Liver (tissue), 3 donors: ENCODE results near the gene C14orf132.

Experiments used
- CTCF ChIP-seq: fragments of 150-350 bp; IDR thresholded peaks from 2 replicates; pipeline ENCODE4 v1.5.1; 2017; ENCODE audit warnings: improper control_type of control experiment, low read depth, low read length; ENCODE audit not compliant: missing input control
- FOXA1 ChIP-seq: IDR thresholded peaks from 2 replicates; pipeline ENCODE4 v1.6.1; 2016; ENCODE audit warnings: antibody characterized with exemption
- GABPA ChIP-seq, 2 donors: IDR thresholded peaks in 1 of 2; conservative IDR thresholded peaks in 1 of 2; 2 replicates each; pipeline ENCODE4 v1.6.1; 2016; ENCODE audit warnings: antibody characterized with exemption in 2 of 2, mild to moderate bottlenecking in 1 of 2, moderate library complexity in 1 of 2
- JUND ChIP-seq, 2 donors: IDR thresholded peaks; 2 replicates each; pipeline ENCODE4 v1.6.1; 2016; ENCODE audit warnings: antibody characterized with exemption in 2 of 2
- MAX ChIP-seq: IDR thresholded peaks from 2 replicates; pipeline ENCODE4 v1.6.1; 2016; ENCODE audit warnings: antibody characterized with exemption
- RAD21 ChIP-seq, 2 donors: IDR thresholded peaks; 2 replicates each; pipeline ENCODE4 v1.6.1; 2016; ENCODE audit warnings: antibody characterized with exemption in 2 of 2, mild to moderate bottlenecking in 2 of 2
- REST ChIP-seq: IDR thresholded peaks from 2 replicates; pipeline ENCODE4 v1.6.1; 2016; ENCODE audit warnings: antibody characterized with exemption, mild to moderate bottlenecking
- SP1 ChIP-seq: IDR thresholded peaks from 2 replicates; pipeline ENCODE4 v1.6.1; 2018; ENCODE audit warnings: antibody characterized with exemption, mild to moderate bottlenecking
- TAF1 ChIP-seq: conservative IDR thresholded peaks from 2 replicates; pipeline ENCODE4 v1.6.1; 2016; ENCODE audit warnings: antibody characterized with exemption, mild to moderate bottlenecking
- YY1 ChIP-seq: IDR thresholded peaks from 2 replicates; pipeline ENCODE4 v1.6.1; 2016; ENCODE audit warnings: antibody characterized with exemption, mild to moderate bottlenecking
- donor health status: healthy.
- donor health status: healthy.

GRCh38 chr14:96080571-96080970 lies 41.4 kb downstream of the C14orf132 start:
- no peak for TF ChIP-seq CTCF
- no peak for TF ChIP-seq FOXA1
- no peak for TF ChIP-seq YY1
- no peak for TF ChIP-seq TAF1
- no peak for TF ChIP-seq RAD21 (IDR thresholded peaks at IDR 0.05)
- no peak for TF ChIP-seq GABPA (IDR thresholded peaks at IDR 0.05 in 1 of 2, conservative IDR thresholded peaks at IDR 0.05 in 1 of 2)
- TF ChIP-seq REST = no peak
- TF ChIP-seq SP1 = no peak
- TF ChIP-seq MAX = no peak
- TF ChIP-seq JUND (IDR thresholded peaks at IDR 0.05) = no peak
